ENCODE results near the gene CLDN15. TPM values are rescaled to one million over a fixed set of nuclear protein-coding genes. Genes with fewer than 3 reads are reported as not detected.

The CLDN15 gene
- total RNA-seq, 4 donors from 2014 or later = 9.5 to 21.2 (median 13.0) TPM

- WGBS, 2 donors = 91 to 92% methylated on average over 31 to 32 of the region's 32 CpGs
- DNase-seq (ENCODE audit: low spot score in 2 of 2) = no peak
- H3K4me3 ChIP-seq (ENCODE audit: low read depth, poor library complexity, severe bottlenecking) = no peak overlapping the region
- intact Hi-C loops (cut with DNase I; ENCODE audit: low total_unique reads) = no loop called here
- TF ChIP-seq CTCF (IDR thresholded peaks at IDR 0.05) (no peak), POLR2A (IDR thresholded peaks at IDR 0.05) (no peak)
These were observed 2.8 kb upstream of the CLDN15 start for GRCh38 chr7:101240226-101241014.

- 89 to 93% methylated on average over 9 of the region's 9 CpGs for WGBS, 2 donors
- intact Hi-C loops (cut with DNase I; ENCODE audit: low total_unique reads) = no loop called here
- TF ChIP-seq CTCF (IDR thresholded peaks at IDR 0.05) = no peak
- TF ChIP-seq POLR2A (IDR thresholded peaks at IDR 0.05) = no peak
- no peak for DNase-seq (ENCODE audit: low spot score in 2 of 2)
- H3K4me3 ChIP-seq (ENCODE audit: low read depth, poor library complexity, severe bottlenecking) = no peak overlapping the region
These were observed 2.3 kb upstream of the CLDN15 start for GRCh38 chr7:101239951-101240220.

GRCh38 chr7:101239191-101239950 is 1.8 kb upstream of the CLDN15 start:
- intact Hi-C loops (cut with DNase I; ENCODE audit: low total_unique reads) = no loop called here
- DNase-seq (ENCODE audit: low spot score in 2 of 2) = no peak
- TF ChIP-seq CTCF (IDR thresholded peaks at IDR 0.05) (no peak), POLR2A (IDR thresholded peaks at IDR 0.05) (no peak)
- H3K4me3 ChIP-seq (ENCODE audit: low read depth, poor library complexity, severe bottlenecking) = no peak overlapping the region
- WGBS, 2 donors = 74 to 82% methylated on average over 27 of the region's 27 CpGs

GRCh38 chr7:101238226-101239182 is 902 bp upstream of the CLDN15 start:
- no peak overlapping the region for H3K4me3 ChIP-seq (ENCODE audit: low read depth, poor library complexity, severe bottlenecking)
- 66 to 68% methylated on average over 16 to 22 of the region's 28 CpGs for WGBS, 2 donors
- no peak for TF ChIP-seq POLR2A (IDR thresholded peaks at IDR 0.05)
- no peak for TF ChIP-seq CTCF (IDR thresholded peaks at IDR 0.05)
- no peak for DNase-seq (ENCODE audit: low spot score in 2 of 2)
- intact Hi-C loops (cut with DNase I; ENCODE audit: low total_unique reads) = no loop called here

- 81 to 82% methylated on average over 21 of the region's 21 CpGs for WGBS, 2 donors
- TF ChIP-seq CTCF (IDR thresholded peaks at IDR 0.05) (no peak), POLR2A (IDR thresholded peaks at IDR 0.05) (no peak)
- no peak overlapping the region for H3K4me3 ChIP-seq (ENCODE audit: low read depth, poor library complexity, severe bottlenecking)
- DNase-seq (ENCODE audit: low spot score in 2 of 2) = no peak
- intact Hi-C loops (cut with DNase I; ENCODE audit: low total_unique reads) = no loop called here
These were observed 1.2 kb downstream of the CLDN15 start for GRCh38 chr7:101236292-101236835.
